A549 (cell line): ENCODE measurements around the gene MAD1L1. TPM values are rescaled to one million over a fixed set of nuclear protein-coding genes. Genes with fewer than 3 reads are reported as not detected.

ENCODE experiments used
- ATAC-seq, 2 experiments: fragments of 200-7000 bp in 1 of 2; fragments of >200 bp in 1 of 2; cut with Nextera tagmentation in 1 of 2; cut with Tn5 transposase in 1 of 2; 3 replicates each; pipeline versions ENCODE4 v1.8.0 to v1.9.1; 2018 to 2020; ENCODE audit warnings: mild to moderate bottlenecking in 1 of 2, moderate library complexity in 1 of 2
- CTCF ChIA-PET: fragments of 300-600 bp; sonication (Branson Sonifier 250); formaldehyde crosslinking; extraction: SDS; loops from one replicate; lab custom pipeline; 2021; ENCODE audit warnings: antibody characterized with exemption, inconsistent platforms; lab: Yijun Ruan, JAX
- POLR2A ChIA-PET: fragments of 350-600 bp; formaldehyde crosslinking; extraction: SDS; loops from one replicate; lab custom pipeline; 2021; ENCODE audit warnings: antibody characterized with exemption, inconsistent platforms; lab: Yijun Ruan, JAX
- DNase-seq, 2 experiments: peaks; one replicate each; pipeline versions ENCODE4 v3.0.0 to v3.0.0-alpha.2; 2011 to 2016; ENCODE audit warnings: low read depth in 1 of 2, low spot score in 1 of 2
- FAIRE-seq: peaks from 2 replicates; lab custom pipeline; 2011; peaks lifted over from hg19 to GRCh38; lab: Jason Lieb, UNC
- H3K27ac ChIP-seq, 2 experiments: fragments of >200 bp; sonication (Bioruptor Twin); formaldehyde crosslinking; 3 replicates each; pipeline ENCODE4 v1.5.1; 2016 to 2017
- H3K4me1 ChIP-seq: fragments of >200 bp; sonication (Bioruptor Twin); formaldehyde crosslinking; 3 replicates; pipeline ENCODE4 v1.6.1; 2016
- H3K4me2 ChIP-seq: fragments of >200 bp; sonication (Bioruptor Twin); formaldehyde crosslinking; 3 replicates; pipeline ENCODE4 v1.6.1; 2016
- H3K4me3 ChIP-seq: fragments of >200 bp; sonication (Bioruptor Twin); formaldehyde crosslinking; 3 replicates; pipeline ENCODE4 v1.5.1; 2016
- H3K9me3 ChIP-seq: fragments of >200 bp; sonication (Bioruptor Twin); formaldehyde crosslinking; 3 replicates; pipeline ENCODE4 v1.6.1; 2016
- CEBPB ChIP-seq, 2 experiments: fragments of >200 bp in 1 of 2; sonication (Bioruptor Twin) in 1 of 2; formaldehyde crosslinking in 1 of 2; IDR thresholded peaks; 2 replicates each; pipeline ENCODE4 v1.6.1; 2012 to 2016
- EHF ChIP-seq: fragments of 250-450 bp; sonication (Bioruptor Pico); IDR thresholded peaks from 2 replicates; pipeline ENCODE4 v1.5.0; 2020; ENCODE audit warnings: mild to moderate bottlenecking
- EP300 ChIP-seq, 2 experiments: fragments of >200 bp; sonication (Bioruptor Twin); formaldehyde crosslinking; IDR thresholded peaks; 2 replicates in 1 of 2; 3 replicates in 1 of 2; pipeline ENCODE4 v1.6.1; 2016 to 2017
- ESRRA ChIP-seq: fragments of 150-350 bp; IDR thresholded peaks from 2 replicates; pipeline ENCODE4 v1.6.1; 2014; ENCODE audit warnings: mild to moderate bottlenecking, low read length, borderline replicate concordance
- HDAC2 ChIP-seq: fragments of 200-600 bp; sonication (generic); IDR thresholded peaks from 2 replicates; pipeline ENCODE4 v1.6.1; 2016
- JUN ChIP-seq, 2 experiments: fragments of >200 bp; sonication (Bioruptor Twin); formaldehyde crosslinking; IDR thresholded peaks; 2 replicates in 1 of 2; 3 replicates in 1 of 2; pipeline ENCODE4 v1.6.1; 2016 to 2017
- JUNB ChIP-seq: fragments of >200 bp; sonication (Bioruptor Twin); formaldehyde crosslinking; IDR thresholded peaks from 2 replicates; pipeline ENCODE4 v1.6.1; 2016
- MAZ ChIP-seq: fragments of 150-350 bp; IDR thresholded peaks from 2 replicates; pipeline ENCODE4 v1.6.1; 2014; ENCODE audit warnings: antibody characterized with exemption, low read depth, low read length, borderline replicate concordance
- MYC ChIP-seq: IDR thresholded peaks from 2 replicates; pipeline ENCODE4 v1.6.1; 2012; ENCODE audit warnings: mild to moderate bottlenecking, inconsistent platforms, low read length, improper control_type of control experiment, borderline replicate concordance
- NFE2L2 ChIP-seq: fragments of 150-350 bp; conservative IDR thresholded peaks from 2 replicates; pipeline ENCODE4 v1.6.1; 2014; ENCODE audit warnings: low read length
- NPAS2 ChIP-seq: fragments of 250-450 bp; sonication (Bioruptor Pico); IDR thresholded peaks from 2 replicates; pipeline ENCODE4 v1.8.0; 2022; ENCODE audit warnings: mild to moderate bottlenecking, moderate library complexity, borderline replicate concordance
- NR3C1 ChIP-seq: fragments of >200 bp; sonication (Bioruptor Twin); formaldehyde crosslinking; IDR thresholded peaks from 3 replicates; pipeline ENCODE4 v1.6.1; 2017
- POLR2A ChIP-seq: IDR thresholded peaks from 2 replicates; pipeline ENCODE4 v1.6.1; 2012; ENCODE audit warnings: mild to moderate bottlenecking, low read length
- RAD21 ChIP-seq, 2 experiments: fragments of >200 bp in 1 of 2; sonication (Bioruptor Twin) in 1 of 2; formaldehyde crosslinking in 1 of 2; IDR thresholded peaks in 1 of 2; conservative IDR thresholded peaks in 1 of 2; 2 replicates in 1 of 2; 3 replicates in 1 of 2; pipeline ENCODE4 v1.6.1; 2012 to 2018; ENCODE audit warnings: inconsistent platforms in 1 of 2
- RARB ChIP-seq: fragments of 250-450 bp; sonication (Bioruptor Pico); IDR thresholded peaks from 2 replicates; pipeline ENCODE4 v1.8.0; 2021; ENCODE audit warnings: mild to moderate bottlenecking, moderate library complexity
- TFCP2L1 ChIP-seq: fragments of 250-450 bp; sonication (Bioruptor Pico); IDR thresholded peaks from 2 replicates; pipeline ENCODE4 v1.5.0; 2021; ENCODE audit warnings: mild to moderate bottlenecking
- TP53 ChIP-seq: fragments of 250-450 bp; sonication (Bioruptor Pico); IDR thresholded peaks from 2 replicates; pipeline ENCODE4 v1.5.0; 2021; ENCODE audit warnings: mild to moderate bottlenecking, moderate library complexity
- ZFP36 ChIP-seq: fragments of 450-650 bp; IDR thresholded peaks from 2 replicates; pipeline ENCODE4 v1.6.1; 2014; ENCODE audit warnings: borderline replicate concordance; ENCODE audit not compliant: partially characterized antibody
- ZSCAN20 ChIP-seq: fragments of 250-450 bp; sonication (Bioruptor Pico); IDR thresholded peaks from 2 replicates; pipeline ENCODE4 v1.8.0; 2022; ENCODE audit warnings: mild to moderate bottlenecking, moderate library complexity
- WGBS: methylation state at CpG from one replicate; pipeline ENCODE4 v1.1.6; 2017; ENCODE audit errors: missing lambda C conversion rate; 5-methylcytosine and 5-hydroxymethylcytosine counted together
- polyA plus RNA-seq, 4 experiments: library from polyadenylated mRNA; depleted of rRNA in 3 of 4; stranded (reverse); fragments of >200 nt; fragmentation: RNase III in 1 of 4; extraction: RNeasy Plus Mini Kit Qiagen cat#74134 plus additional on column Dnase treatment in 1 of 4; gene quantifications; 2 replicates in 3 of 4; 3 replicates in 1 of 4; pipeline ENCODE4 v1.2.3, GENCODE V29; 2011 to 2017
- TF ChIP-seq, protein P1 (sequence below): fragments of 150-350 bp; IDR thresholded peaks from 2 replicates; pipeline ENCODE4 v1.6.1; 2014; ENCODE audit warnings: low read depth, mild to moderate bottlenecking, low read length
- TF ChIP-seq, protein P2 (sequence below): IDR thresholded peaks from 2 replicates; pipeline ENCODE4 v1.6.1; 2012
- TF ChIP-seq, protein P3 (sequence below): IDR thresholded peaks from 2 replicates; pipeline ENCODE4 v1.6.1; 2012; ENCODE audit warnings: low read depth, borderline replicate concordance
- TF ChIP-seq, protein P4 (sequence below): IDR thresholded peaks from 2 replicates; pipeline ENCODE4 v1.6.1; 2012
- TF ChIP-seq, protein P5 (sequence below): fragments of 250-450 bp; sonication (Bioruptor Pico); IDR thresholded peaks from 2 replicates; pipeline ENCODE4 v1.5.0; 2020; ENCODE audit warnings: low read depth, mild to moderate bottlenecking, moderate library complexity
- TF ChIP-seq, protein P6 (sequence below): fragments of 450-650 bp; IDR thresholded peaks from 2 replicates; pipeline ENCODE4 v1.6.1; 2014; ENCODE audit warnings: antibody characterized with exemption
- TF ChIP-seq, protein P7 (sequence below): fragments of 250-450 bp; sonication (Bioruptor Pico); IDR thresholded peaks from 2 replicates; pipeline ENCODE4 v1.5.0; 2021; ENCODE audit warnings: mild to moderate bottlenecking, moderate library complexity, borderline replicate concordance

Gene MAD1L1
- polyA plus RNA-seq, 2 of the 4 experiments (the other 2 are of a cell fraction) = 13.6 to 16.6 TPM

DNA sequence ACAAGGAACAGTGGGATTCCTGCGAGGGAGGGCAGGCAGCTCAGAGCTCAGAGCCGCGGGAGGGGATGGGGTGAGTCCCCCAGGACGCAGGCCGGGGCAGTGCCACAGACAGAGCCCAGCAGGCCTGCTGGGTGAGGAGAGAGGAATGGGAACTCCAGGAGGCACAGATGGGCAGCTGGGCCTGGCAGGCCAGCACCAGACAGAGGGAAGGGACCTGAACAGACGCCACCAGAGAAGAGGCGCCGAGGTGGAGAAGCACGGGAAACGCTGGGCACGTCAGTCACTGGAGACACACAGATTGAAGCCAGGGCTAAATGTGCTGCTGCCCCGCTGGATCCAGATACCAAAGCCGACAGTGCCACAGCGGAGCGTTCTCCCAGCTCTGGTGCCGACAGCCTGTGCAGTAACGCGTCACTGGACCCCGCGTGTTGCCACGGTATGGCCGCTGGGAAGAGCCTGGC is 225.8 kb downstream of the MAD1L1 start:
- FAIRE-seq (no peak), ATAC-seq (no peak), DNase-seq (no peak)
- H3K9me3 ChIP-seq = no peaks in the 10 kb centered on the region
- H3K4me2 ChIP-seq = no peak overlapping the region
- H3K4me1 ChIP-seq = no peaks in the 10 kb centered on the region
- POLR2A ChIA-PET = no interaction called here
- H3K4me3 ChIP-seq = no peak overlapping the region
- no peak for TF ChIP-seq ESRRA
- no peak for TF ChIP-seq MYC
- TF ChIP-seq, protein P1, sequence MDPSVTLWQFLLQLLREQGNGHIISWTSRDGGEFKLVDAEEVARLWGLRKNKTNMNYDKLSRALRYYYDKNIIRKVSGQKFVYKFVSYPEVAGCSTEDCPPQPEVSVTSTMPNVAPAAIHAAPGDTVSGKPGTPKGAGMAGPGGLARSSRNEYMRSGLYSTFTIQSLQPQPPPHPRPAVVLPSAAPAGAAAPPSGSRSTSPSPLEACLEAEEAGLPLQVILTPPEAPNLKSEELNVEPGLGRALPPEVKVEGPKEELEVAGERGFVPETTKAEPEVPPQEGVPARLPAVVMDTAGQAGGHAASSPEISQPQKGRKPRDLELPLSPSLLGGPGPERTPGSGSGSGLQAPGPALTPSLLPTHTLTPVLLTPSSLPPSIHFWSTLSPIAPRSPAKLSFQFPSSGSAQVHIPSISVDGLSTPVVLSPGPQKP = no peak
- no peak for TF ChIP-seq NFE2L2
- TF ChIP-seq, protein P2, sequence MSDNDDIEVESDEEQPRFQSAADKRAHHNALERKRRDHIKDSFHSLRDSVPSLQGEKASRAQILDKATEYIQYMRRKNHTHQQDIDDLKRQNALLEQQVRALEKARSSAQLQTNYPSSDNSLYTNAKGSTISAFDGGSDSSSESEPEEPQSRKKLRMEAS = no peak
- no peak for TF ChIP-seq ZSCAN20 (CRISPR knock-in tag)
- no peak for TF ChIP-seq EP300 (IDR thresholded peaks at IDR 0.05)
- TF ChIP-seq NPAS2 (CRISPR knock-in tag) = no peak
- no peak for TF ChIP-seq POLR2A
- no peak for TF ChIP-seq NR3C1
- no peak for TF ChIP-seq TP53
- TF ChIP-seq EHF = no peak
- TF ChIP-seq CEBPB (IDR thresholded peaks at IDR 0.05) = no peak
- no peak for TF ChIP-seq MAZ
- TF ChIP-seq, all 56 proteins: peak for 0
- CTCF ChIA-PET = interaction anchor here (1.2 kb wide), 1 partner anchor 35 kb away, joined by 3 read pairs; no protein-coding TSS in a partner anchor
- 90% methylated on average over 22 of the region's 22 CpGs for WGBS
- H3K27ac ChIP-seq = no peak overlapping the region

DNA sequence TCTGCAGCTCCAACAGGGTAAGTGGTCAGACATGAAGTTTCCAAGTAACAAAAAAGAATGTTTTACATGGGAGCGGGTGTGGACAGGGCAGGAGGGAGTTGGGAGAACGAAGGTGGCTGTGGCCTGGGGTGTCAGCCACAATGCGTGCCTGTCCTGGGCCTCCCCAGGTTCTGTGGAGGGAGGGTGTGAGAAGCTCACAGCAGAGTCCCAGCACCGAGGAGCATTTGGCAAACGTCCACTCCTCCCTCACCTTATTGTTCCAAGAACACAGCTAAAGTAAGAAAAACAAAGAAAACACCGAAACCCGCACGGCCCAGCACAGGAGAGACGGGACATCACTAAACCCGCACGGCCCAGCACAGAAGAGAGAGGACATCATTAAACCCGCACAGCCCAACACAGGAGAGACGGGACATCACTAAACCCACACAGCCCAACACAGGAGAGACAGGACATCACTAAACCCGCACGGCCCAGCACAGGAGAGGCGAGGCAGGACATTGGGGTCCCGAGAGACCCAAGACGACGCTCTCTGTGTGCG is 226.4 kb downstream of the MAD1L1 start:
- CTCF ChIA-PET = interaction anchor here (1.2 kb wide), 2 partner anchors 35 to 48 kb away, joined by 3 read pairs; no protein-coding TSS in a partner anchor
- H3K4me2 ChIP-seq = no peak overlapping the region
- H3K4me1 ChIP-seq = no peaks in the 10 kb centered on the region
- POLR2A ChIA-PET = no interaction called here
- no peak for TF ChIP-seq ESRRA
- no peak for TF ChIP-seq MYC
- no peak for TF ChIP-seq JUNB
- no peak for TF ChIP-seq ZFP36
- no peak for TF ChIP-seq MAZ
- no peak for TF ChIP-seq HDAC2
- TF ChIP-seq TFCP2L1 (CRISPR knock-in tag) = no peak
- TF ChIP-seq, protein P2 = no peak
- TF ChIP-seq CEBPB (IDR thresholded peaks at IDR 0.05) = no peak
- TF ChIP-seq, protein P3, sequence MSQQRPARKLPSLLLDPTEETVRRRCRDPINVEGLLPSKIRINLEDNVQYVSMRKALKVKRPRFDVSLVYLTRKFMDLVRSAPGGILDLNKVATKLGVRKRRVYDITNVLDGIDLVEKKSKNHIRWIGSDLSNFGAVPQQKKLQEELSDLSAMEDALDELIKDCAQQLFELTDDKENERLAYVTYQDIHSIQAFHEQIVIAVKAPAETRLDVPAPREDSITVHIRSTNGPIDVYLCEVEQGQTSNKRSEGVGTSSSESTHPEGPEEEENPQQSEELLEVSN = no peak
- TF ChIP-seq, protein P4, sequence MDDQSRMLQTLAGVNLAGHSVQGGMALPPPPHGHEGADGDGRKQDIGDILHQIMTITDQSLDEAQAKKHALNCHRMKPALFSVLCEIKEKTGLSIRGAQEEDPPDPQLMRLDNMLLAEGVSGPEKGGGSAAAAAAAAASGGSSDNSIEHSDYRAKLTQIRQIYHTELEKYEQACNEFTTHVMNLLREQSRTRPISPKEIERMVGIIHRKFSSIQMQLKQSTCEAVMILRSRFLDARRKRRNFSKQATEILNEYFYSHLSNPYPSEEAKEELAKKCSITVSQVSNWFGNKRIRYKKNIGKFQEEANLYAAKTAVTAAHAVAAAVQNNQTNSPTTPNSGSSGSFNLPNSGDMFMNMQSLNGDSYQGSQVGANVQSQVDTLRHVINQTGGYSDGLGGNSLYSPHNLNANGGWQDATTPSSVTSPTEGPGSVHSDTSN = no peak
- TF ChIP-seq EP300 (IDR thresholded peaks at IDR 0.05) = no peak
- TF ChIP-seq JUN (IDR thresholded peaks at IDR 0.05) = no peak
- TF ChIP-seq, protein P5, sequence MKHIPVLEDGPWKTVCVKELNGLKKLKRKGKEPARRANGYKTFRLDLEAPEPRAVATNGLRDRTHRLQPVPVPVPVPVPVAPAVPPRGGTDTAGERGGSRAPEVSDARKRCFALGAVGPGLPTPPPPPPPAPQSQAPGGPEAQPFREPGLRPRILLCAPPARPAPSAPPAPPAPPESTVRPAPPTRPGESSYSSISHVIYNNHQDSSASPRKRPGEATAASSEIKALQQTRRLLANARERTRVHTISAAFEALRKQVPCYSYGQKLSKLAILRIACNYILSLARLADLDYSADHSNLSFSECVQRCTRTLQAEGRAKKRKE = no peak
- TF ChIP-seq ZSCAN20 (CRISPR knock-in tag) = no peak
- no peak for TF ChIP-seq RARB (CRISPR knock-in tag)
- TF ChIP-seq, protein P6, sequence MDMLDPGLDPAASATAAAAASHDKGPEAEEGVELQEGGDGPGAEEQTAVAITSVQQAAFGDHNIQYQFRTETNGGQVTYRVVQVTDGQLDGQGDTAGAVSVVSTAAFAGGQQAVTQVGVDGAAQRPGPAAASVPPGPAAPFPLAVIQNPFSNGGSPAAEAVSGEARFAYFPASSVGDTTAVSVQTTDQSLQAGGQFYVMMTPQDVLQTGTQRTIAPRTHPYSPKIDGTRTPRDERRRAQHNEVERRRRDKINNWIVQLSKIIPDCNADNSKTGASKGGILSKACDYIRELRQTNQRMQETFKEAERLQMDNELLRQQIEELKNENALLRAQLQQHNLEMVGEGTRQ = no peak
- TF ChIP-seq RAD21 (conservative IDR thresholded peaks at IDR 0.05 in 1 of 2, IDR thresholded peaks at IDR 0.05 in 1 of 2) = no peak
- TF ChIP-seq, protein P7, sequence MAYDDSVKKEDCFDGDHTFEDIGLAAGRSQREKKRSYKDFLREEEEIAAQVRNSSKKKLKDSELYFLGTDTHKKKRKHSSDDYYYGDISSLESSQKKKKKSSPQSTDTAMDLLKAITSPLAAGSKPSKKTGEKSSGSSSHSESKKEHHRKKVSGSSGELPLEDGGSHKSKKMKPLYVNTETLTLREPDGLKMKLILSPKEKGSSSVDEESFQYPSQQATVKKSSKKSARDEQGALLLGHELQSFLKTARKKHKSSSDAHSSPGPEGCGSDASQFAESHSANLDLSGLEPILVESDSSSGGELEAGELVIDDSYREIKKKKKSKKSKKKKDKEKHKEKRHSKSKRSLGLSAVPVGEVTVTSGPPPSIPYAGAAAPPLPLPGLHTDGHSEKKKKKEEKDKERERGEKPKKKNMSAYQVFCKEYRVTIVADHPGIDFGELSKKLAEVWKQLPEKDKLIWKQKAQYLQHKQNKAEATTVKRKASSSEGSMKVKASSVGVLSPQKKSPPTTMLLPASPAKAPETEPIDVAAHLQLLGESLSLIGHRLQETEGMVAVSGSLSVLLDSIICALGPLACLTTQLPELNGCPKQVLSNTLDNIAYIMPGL (CRISPR knock-in tag) = no peak
- H3K9me3 ChIP-seq = no peaks in the 10 kb centered on the region
- ATAC-seq (no peak), FAIRE-seq (no peak), DNase-seq (no peak)
- H3K27ac ChIP-seq = no peak overlapping the region
- no peak overlapping the region for H3K4me3 ChIP-seq
- 86% methylated on average over 19 of the region's 20 CpGs for WGBS
